Caco-2 (cell line): ENCODE measurements around the gene NEK8. TPM values are rescaled to one million over a fixed set of nuclear protein-coding genes. Genes with fewer than 3 reads are reported as not detected.
"Not testable (repeated sequence)": the region's sequence is repeated elsewhere in the genome, so short reads cannot be mapped to it uniquely, and the experiment has no call there.

Source experiments
- BruUV-seq: library from RNA; stranded (reverse); fragments of 400-500 nt; replicated peaks from 2 replicates; lab custom pipeline; 2021; lab: Mats Ljungman, UMichigan
- CTCF ChIA-PET: fragments of 300-600 bp; sonication (Branson Sonifier 250); formaldehyde crosslinking; loops from one replicate; lab custom pipeline; 2022; ENCODE audit warnings: antibody characterized with exemption; lab: Charles Lee
- POLR2A ChIA-PET: fragments of 300-600 bp; sonication (Branson Sonifier 250); formaldehyde crosslinking; loops from one replicate; lab custom pipeline; 2022; ENCODE audit warnings: antibody characterized with exemption; lab: Charles Lee
- DNase-seq, 2 experiments: peaks; one replicate each; pipeline versions ENCODE4 v3.0.0 to v3.0.0-alpha.2; 2020 to 2022
- H3K27me3 ChIP-seq: replicated peaks from 2 replicates; pipeline ENCODE4 v1.6.0; 2011; ENCODE audit warnings: low read length; ENCODE audit not compliant: control insufficient read depth, insufficient read depth
- H3K36me3 ChIP-seq: 2 replicates; pipeline ENCODE4 v1.5.1; 2011; ENCODE audit warnings: low read length; ENCODE audit not compliant: control insufficient read depth, insufficient read depth
- H3K4me1 ChIP-seq: fragments of 250-450 bp; sonication (Bioruptor Pico); 2 replicates; pipeline ENCODE4 v1.5.1; 2020; ENCODE audit warnings: mild to moderate bottlenecking
- H3K4me3 ChIP-seq: 2 replicates; pipeline ENCODE4 v1.5.1; 2011; ENCODE audit warnings: low read depth, mild to moderate bottlenecking, control low read depth, low read length
- H3K9me3 ChIP-seq: fragments of 250-450 bp; sonication (Bioruptor Pico); 2 replicates; pipeline ENCODE4 v1.5.1; 2020; ENCODE audit warnings: mild to moderate bottlenecking, moderate library complexity
- H3K27ac Mint-ChIP-seq: one replicate; pipeline ENCODE4 v1.8.0; 2022; ENCODE audit warnings: mixed read lengths; ENCODE audit not compliant: unreplicated experiment
- H3K27me3 Mint-ChIP-seq: one replicate; pipeline ENCODE4 v1.8.0; 2022; ENCODE audit warnings: mixed read lengths; ENCODE audit not compliant: insufficient read depth, unreplicated experiment
- H3K36me3 Mint-ChIP-seq: one replicate; pipeline ENCODE4 v1.8.0; 2022; ENCODE audit warnings: mild to moderate bottlenecking, mixed read lengths; ENCODE audit not compliant: insufficient read depth, unreplicated experiment
- H3K4me1 Mint-ChIP-seq: one replicate; pipeline ENCODE4 v1.8.0; 2022; ENCODE audit warnings: low read depth, mixed read lengths; ENCODE audit not compliant: unreplicated experiment
- H3K4me3 Mint-ChIP-seq: one replicate; pipeline ENCODE4 v1.8.0; 2022; ENCODE audit warnings: mild to moderate bottlenecking, moderate library complexity, mixed read lengths; ENCODE audit not compliant: unreplicated experiment
- H3K9me3 Mint-ChIP-seq: one replicate; pipeline ENCODE4 v1.8.0; 2022; ENCODE audit warnings: mixed read lengths; ENCODE audit not compliant: unreplicated experiment
- CTCF ChIP-seq, 2 experiments: fragments of 200-600 bp in 1 of 2; IDR thresholded peaks; 1 replicate in 1 of 2; 2 replicates in 1 of 2; pipeline versions ENCODE4 v1.5.1 to v1.8.0; 2011 to 2022; ENCODE audit warnings: antibody characterized with exemption in 1 of 2, control low read depth in 1 of 2, inconsistent platforms in 1 of 2, low read depth in 1 of 2, low read length in 1 of 2, mild to moderate bottlenecking in 1 of 2, moderate library complexity in 1 of 2; ENCODE audit not compliant: insufficient read depth in 1 of 2, severe bottlenecking in 1 of 2, unreplicated experiment in 1 of 2
- intact Hi-C: fragments of 100-400 bp; cut with micrococcal nuclease; formaldehyde crosslinking; loops from one replicate; pipeline ENCODE4 v1.10.0; 2022; ENCODE audit not compliant: unreplicated experiment
- total RNA-seq: library from RNA; stranded (reverse); gene quantifications from 2 replicates; pipeline ENCODE4 v1.2.3, GENCODE V29; 2022

NEK8 gene
- total RNA-seq, 1 experiment from 2014 or later: 11.0 TPM

GRCh38 chr17:28734712-28735241 is 6.2 kb downstream of the NEK8 start:
- no peaks in the 10 kb centered on the region for H3K4me1 ChIP-seq
- H3K4me3 Mint-ChIP-seq: no peak overlapping the region
- no peaks in the 10 kb centered on the region for H3K27me3 Mint-ChIP-seq
- ChIA-PET CTCF (interaction anchor here (1.2 kb wide), 1 partner anchor 15 kb away, joined by 3 read pairs; no protein-coding TSS in a partner anchor), POLR2A (interaction anchor here (0.9 to 1.0 kb wide), 3 partner anchors 8 to 12 kb away, joined by 3 to 5 read pairs (median 5); no protein-coding TSS in a partner anchor)
- peaks cover 3% of the 10 kb centered on the region for H3K4me1 Mint-ChIP-seq
- H3K9me3 Mint-ChIP-seq: no peaks in the 10 kb centered on the region
- no peaks in the 10 kb centered on the region; the same call in 1 of the 2 replicates for H3K36me3 ChIP-seq
- no peak for TF ChIP-seq CTCF (IDR thresholded peaks at IDR 0.05; ENCODE audit: insufficient read depth in 1 of 2, low read depth in 1 of 2, low read length in 1 of 2, severe bottlenecking in 1 of 2, unreplicated experiment in 1 of 2)
- no TSS peak for BruUV-seq
- no peak overlapping the region for H3K4me3 ChIP-seq
- H3K27me3 ChIP-seq: no peaks in the 10 kb centered on the region
- H3K9me3 ChIP-seq: no peaks in the 10 kb centered on the region
- no peak for DNase-seq
- intact Hi-C loops: no loop called here
- H3K27ac Mint-ChIP-seq: no peak overlapping the region
- H3K36me3 Mint-ChIP-seq: peaks cover 6% of the 10 kb centered on the region

- Mint-ChIP-seq H3K4me1 (no peaks in the 10 kb centered on the region), H3K4me3 (no peak overlapping the region), H3K27me3 (no peaks in the 10 kb centered on the region), H3K36me3 (peaks cover 6% of the 10 kb centered on the region), H3K9me3 (no peaks in the 10 kb centered on the region), H3K27ac (no peak overlapping the region)
- ChIA-PET CTCF (interaction anchor here (0.9 to 1.2 kb wide), 2 partner anchors 8 to 15 kb away, joined by 3 to 6 read pairs; no protein-coding TSS in a partner anchor), POLR2A (interaction anchor here (0.9 to 1.0 kb wide), 2 partner anchors 9 to 10 kb away, joined by 3 to 5 read pairs; no protein-coding TSS in a partner anchor)
- intact Hi-C loops: no loop called here
- no peak for TF ChIP-seq CTCF (IDR thresholded peaks at IDR 0.05; ENCODE audit: insufficient read depth in 1 of 2, low read depth in 1 of 2, low read length in 1 of 2, severe bottlenecking in 1 of 2, unreplicated experiment in 1 of 2)
- Histone ChIP-seq H3K9me3 (no peaks in the 10 kb centered on the region), H3K27me3 (no peaks in the 10 kb centered on the region), H3K36me3 (no peaks in the 10 kb centered on the region; the same call in 1 of the 2 replicates), H3K4me3 (no peak overlapping the region), H3K4me1 (no peaks in the 10 kb centered on the region)
- DNase-seq: no peak
- no TSS peak for BruUV-seq
These were observed 6.7 kb downstream of the NEK8 start for GRCh38 chr17:28735242-28735722.

GRCh38 chr17:28735913-28736769 is 7.6 kb downstream of the NEK8 start:
- H3K36me3 ChIP-seq, H3K36me3 Mint-ChIP-seq, DNase-seq, H3K4me1 ChIP-seq, H3K4me3 ChIP-seq, H3K4me1 Mint-ChIP-seq, H3K9me3 ChIP-seq, H3K27ac Mint-ChIP-seq, H3K9me3 Mint-ChIP-seq, intact Hi-C loops, H3K27me3 ChIP-seq, H3K4me3 Mint-ChIP-seq, H3K27me3 Mint-ChIP-seq, BruUV-seq: not testable (repeated sequence)
- CTCF ChIA-PET: interaction anchor here (0.9 to 1.2 kb wide), 2 partner anchors 9 to 14 kb away, joined by 3 to 6 read pairs; no protein-coding TSS in a partner anchor
- POLR2A ChIA-PET: interaction anchor here (1.0 kb wide), 1 partner anchor 9 kb away, joined by 5 read pairs; no protein-coding TSS in a partner anchor
